ENCODE results near the gene LAMC1. TPM values are rescaled to one million over a fixed set of nuclear protein-coding genes. Genes with fewer than 3 reads are reported as not detected.

Gene LAMC1
- total and polyA plus RNA-seq, 2 of the 4 experiments (the other 2 are of a cell fraction): 249 to 394 TPM

DNA sequence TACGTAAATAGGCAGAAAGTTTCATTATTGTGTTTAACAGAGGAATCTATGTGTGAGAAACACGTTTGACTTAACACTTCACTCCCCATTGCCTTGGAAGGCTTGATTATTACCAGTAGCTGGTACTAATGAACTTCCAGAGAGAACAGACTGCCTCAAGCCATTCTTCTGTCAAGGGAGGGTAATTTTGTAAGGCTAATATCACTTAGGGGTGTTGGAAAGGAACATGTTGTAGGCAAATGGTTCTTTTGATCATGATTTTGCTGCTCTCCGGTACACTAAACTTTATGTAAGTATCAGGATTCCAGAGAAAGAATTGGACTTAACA, 1.8 kb downstream of the LAMC1 start:
- ChIA-PET CTCF (interaction anchor here (0.6 kb wide), 1 partner anchor 72 kb away, joined by 4 read pairs; no protein-coding TSS in a partner anchor), POLR2A (ENCODE audit: unreplicated experiment) (no interaction called here)
- no peaks in the 10 kb centered on the region for H3K27me3 ChIP-seq (ENCODE audit: control insufficient read depth, insufficient read depth, low read length)
- H3K79me1 ChIP-seq (ENCODE audit: low read depth in 1 of 2, low read length in 2 of 2): peaks cover 4 to 37% of the 10 kb centered on the region in 2 experiments; a peak in 2 of 4 replicates
- peak overlapping the region; percentile 21 for H2BK120ac ChIP-seq (ENCODE audit: low read depth, low read length)
- peak overlapping the region; percentile 84 for H3K4me3 ChIP-seq (ENCODE audit: insufficient read depth, low read depth, low read length)
- ATAC-seq (ENCODE audit: low read depth) (no peak), DNase-seq (no peak)
- H3K18ac ChIP-seq (ENCODE audit: low read depth, low read length): peak overlapping the region; percentile 73; the same call in 1 of the 2 replicates
- H3K27ac ChIP-seq (ENCODE audit: insufficient read depth, low read length): peak overlapping the region; percentile 56
- TF ChIP-seq BHLHE40 (IDR thresholded peaks at IDR 0.05; ENCODE audit: low read depth, low read length) (no peak), MAZ (IDR thresholded peaks at IDR 0.05; ENCODE audit: borderline replicate concordance, low read depth, low read length) (no peak), SMC3 (IDR thresholded peaks at IDR 0.05; ENCODE audit: low read depth, low read length) (no peak), NFE2L2 (IDR thresholded peaks at IDR 0.05; ENCODE audit: low read depth, low read length) (no peak), RCOR1 (IDR thresholded peaks at IDR 0.05; ENCODE audit: insufficient replicate concordance, low read length) (no peak), FOS (IDR thresholded peaks at IDR 0.05; ENCODE audit: low read depth, low read length) (no peak), RFX5 (IDR thresholded peaks at IDR 0.05; ENCODE audit: low read depth, low read length) (no peak), CEBPB (IDR thresholded peaks at IDR 0.05; ENCODE audit: low read depth, low read length) (no peak), POLR2A (IDR thresholded peaks at IDR 0.05; ENCODE audit: low read depth, low read length) (no peak), MAFK (IDR thresholded peaks at IDR 0.05; ENCODE audit: low read depth, low read length) (no peak), MXI1 (IDR thresholded peaks at IDR 0.05; ENCODE audit: borderline replicate concordance, low read depth, low read length) (no peak), RAD21 (IDR thresholded peaks at IDR 0.05; ENCODE audit: low read length) (no peak), CHD1 (IDR thresholded peaks at IDR 0.05; ENCODE audit: low read depth, low read length) (no peak)
- TF ChIP-seq, protein P1, sequence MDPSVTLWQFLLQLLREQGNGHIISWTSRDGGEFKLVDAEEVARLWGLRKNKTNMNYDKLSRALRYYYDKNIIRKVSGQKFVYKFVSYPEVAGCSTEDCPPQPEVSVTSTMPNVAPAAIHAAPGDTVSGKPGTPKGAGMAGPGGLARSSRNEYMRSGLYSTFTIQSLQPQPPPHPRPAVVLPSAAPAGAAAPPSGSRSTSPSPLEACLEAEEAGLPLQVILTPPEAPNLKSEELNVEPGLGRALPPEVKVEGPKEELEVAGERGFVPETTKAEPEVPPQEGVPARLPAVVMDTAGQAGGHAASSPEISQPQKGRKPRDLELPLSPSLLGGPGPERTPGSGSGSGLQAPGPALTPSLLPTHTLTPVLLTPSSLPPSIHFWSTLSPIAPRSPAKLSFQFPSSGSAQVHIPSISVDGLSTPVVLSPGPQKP (IDR thresholded peaks at IDR 0.05; ENCODE audit: borderline replicate concordance, low read depth, low read length): no peak
- TF ChIP-seq, protein P2, sequence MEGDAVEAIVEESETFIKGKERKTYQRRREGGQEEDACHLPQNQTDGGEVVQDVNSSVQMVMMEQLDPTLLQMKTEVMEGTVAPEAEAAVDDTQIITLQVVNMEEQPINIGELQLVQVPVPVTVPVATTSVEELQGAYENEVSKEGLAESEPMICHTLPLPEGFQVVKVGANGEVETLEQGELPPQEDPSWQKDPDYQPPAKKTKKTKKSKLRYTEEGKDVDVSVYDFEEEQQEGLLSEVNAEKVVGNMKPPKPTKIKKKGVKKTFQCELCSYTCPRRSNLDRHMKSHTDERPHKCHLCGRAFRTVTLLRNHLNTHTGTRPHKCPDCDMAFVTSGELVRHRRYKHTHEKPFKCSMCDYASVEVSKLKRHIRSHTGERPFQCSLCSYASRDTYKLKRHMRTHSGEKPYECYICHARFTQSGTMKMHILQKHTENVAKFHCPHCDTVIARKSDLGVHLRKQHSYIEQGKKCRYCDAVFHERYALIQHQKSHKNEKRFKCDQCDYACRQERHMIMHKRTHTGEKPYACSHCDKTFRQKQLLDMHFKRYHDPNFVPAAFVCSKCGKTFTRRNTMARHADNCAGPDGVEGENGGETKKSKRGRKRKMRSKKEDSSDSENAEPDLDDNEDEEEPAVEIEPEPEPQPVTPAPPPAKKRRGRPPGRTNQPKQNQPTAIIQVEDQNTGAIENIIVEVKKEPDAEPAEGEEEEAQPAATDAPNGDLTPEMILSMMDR (conservative IDR thresholded peaks at IDR 0.05; ENCODE audit: low read depth, low read length): no peak
- TF ChIP-seq, protein P3, sequence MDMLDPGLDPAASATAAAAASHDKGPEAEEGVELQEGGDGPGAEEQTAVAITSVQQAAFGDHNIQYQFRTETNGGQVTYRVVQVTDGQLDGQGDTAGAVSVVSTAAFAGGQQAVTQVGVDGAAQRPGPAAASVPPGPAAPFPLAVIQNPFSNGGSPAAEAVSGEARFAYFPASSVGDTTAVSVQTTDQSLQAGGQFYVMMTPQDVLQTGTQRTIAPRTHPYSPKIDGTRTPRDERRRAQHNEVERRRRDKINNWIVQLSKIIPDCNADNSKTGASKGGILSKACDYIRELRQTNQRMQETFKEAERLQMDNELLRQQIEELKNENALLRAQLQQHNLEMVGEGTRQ (IDR thresholded peaks at IDR 0.05; ENCODE audit: low read depth, low read length): no peak
- H2BK20ac ChIP-seq (ENCODE audit: low read depth, low read length): peak overlapping the region; percentile 16; the same call in 1 of the 2 replicates
- H2BK5ac ChIP-seq (ENCODE audit: low read depth, low read length, poor library complexity, severe bottlenecking): peak overlapping the region; percentile 97
- no peaks in the 10 kb centered on the region for H3K9me3 ChIP-seq (ENCODE audit: control insufficient read depth, insufficient read depth, low read length)
- no CpG with 5 or more reads among the region's 3 CpGs for WGBS, 2 experiments (ENCODE audit: extremely low coverage in 2 of 2, insufficient read length in 1 of 2)
- BruUV-seq (replicated peaks): no TSS peak
- dilution Hi-C loops (cut with HindIII; ENCODE audit: low sequenced_read_pairs, unreplicated experiment) (no loop called here), in situ Hi-C loops (cut with MboI; ENCODE audit: low sequenced_read_pairs) (loop anchor here (10.0 kb wide), 1 partner anchor 210 kb away; no protein-coding TSS in a partner anchor), intact Hi-C loops (cut with micrococcal nuclease) (loop anchor here (2.0 kb wide), 3 partner anchors 72 to 294 kb away; no protein-coding TSS in a partner anchor)
- peak overlapping the region; percentile 4; the same call in 1 of the 2 replicates for H4K5ac ChIP-seq (ENCODE audit: low read depth, low read length)
- H3K4me1 ChIP-seq (ENCODE audit: control insufficient read depth, insufficient read depth, low read length): peaks cover 13% of the 10 kb centered on the region
- peak overlapping the region; percentile 72 for H3K14ac ChIP-seq (replicated peaks; ENCODE audit: low read depth, low read length)
- H2AK9ac ChIP-seq (replicated peaks; ENCODE audit: low read depth, low read length, poor library complexity): no peak overlapping the region
- peak overlapping the region; percentile 62 for H4K91ac ChIP-seq (ENCODE audit: insufficient read depth, low read depth, low read length)
- H2AK5ac ChIP-seq (ENCODE audit: low read depth, low read length): peak overlapping the region; percentile 74; the same call in 1 of the 2 replicates
- H3K56ac ChIP-seq (ENCODE audit: extremely low read depth, insufficient read depth, low read length): peak overlapping the region; percentile 88
- peaks cover 51% of the 10 kb centered on the region for H4K20me1 ChIP-seq (ENCODE audit: insufficient read depth, low read length)
- no peak overlapping the region for H2AFZ ChIP-seq (replicated peaks; ENCODE audit: low read length, poor library complexity)
- peak overlapping the region; percentile 35; the same call in 2 of the 3 replicates for H2BK15ac ChIP-seq (ENCODE audit: low read depth, low read length)
- peaks cover 13% of the 10 kb centered on the region for H3K9me1 ChIP-seq (ENCODE audit: insufficient read depth, low read length)
- peak overlapping the region; percentile 95 for H3K9ac ChIP-seq (ENCODE audit: low read depth, low read length)
- peak overlapping the region; percentile 62; the same call in 1 of the 2 replicates for H3K4ac ChIP-seq (ENCODE audit: low read depth, low read length)
- peak overlapping the region; percentile 82 for H3K23ac ChIP-seq (ENCODE audit: low read depth, low read length)
- peak overlapping the region; percentile 82 for H3K4me2 ChIP-seq (ENCODE audit: low read depth, low read length)
- H3K36me3 ChIP-seq (ENCODE audit: control insufficient read depth, insufficient read depth, low read length): peaks cover 4% of the 10 kb centered on the region; the same call in 1 of the 2 replicates
- peak overlapping the region; percentile 15 to 53; a peak in 2 of 4 replicates for H4K8ac ChIP-seq (ENCODE audit: low read depth in 2 of 2, low read length in 2 of 2)

Measured in IMR-90 (cell line).